Measurements from ENCODE around the gene TRIP10. TPM values are rescaled to one million over a fixed set of nuclear protein-coding genes. Genes with fewer than 3 reads are reported as not detected.

The TRIP10 gene
- total and polyA plus RNA-seq, 4 donors = 68.6 to 261 (median 119) TPM

GRCh38 chr19:6736169-6736916 is 3.1 kb upstream of the TRIP10 start:
- ATAC-seq (ENCODE audit: low FRiP score) (peak; percentile 24), DNase-seq (peak; percentile 89 to 90)
- peak overlapping the region in 1 of 2 donors; percentile 41 for H3K27ac ChIP-seq (ENCODE audit: low read depth in 1 of 2, low read length in 2 of 2)

GRCh38 chr19:6736917-6737283 is 2.6 kb upstream of the TRIP10 start:
- intact Hi-C loops (cut with DNase I) = loop anchor here in 1 of 2 donors (5.0 to 10.0 kb wide), 3 partner anchors 102 to 275 kb away; partner anchors contain the start of gene CRB3
- no peak for DNase-seq
- Histone ChIP-seq H3K9me3 (ENCODE audit: control insufficient read depth, low read length) (no peaks in the 10 kb centered on the region), H3K36me3 (ENCODE audit: control insufficient read depth in 1 of 2, insufficient read depth in 2 of 2, low read length in 1 of 2) (no peaks in the 10 kb centered on the region), H3K27me3 (ENCODE audit: control insufficient read depth in 1 of 2, insufficient read depth in 2 of 2, low read length in 1 of 2) (no peaks in the 10 kb centered on the region), H3K4me1 (ENCODE audit: control insufficient read depth in 1 of 2, insufficient read depth in 2 of 2, low read length in 2 of 2) (no peaks in the 10 kb centered on the region), H3K27ac (ENCODE audit: low read depth in 1 of 2, low read length in 2 of 2) (peak overlapping the region in 1 of 2 donors; percentile 54), H3K4me3 (ENCODE audit: low read length in 2 of 2) (peak overlapping the region; percentile 59 to 62)
- ATAC-seq (ENCODE audit: low FRiP score) = no peak
- 1% methylated on average over 16 of the region's 16 CpGs for WGBS, 2 donors

More at GRCh38 chr19:6736169-6736916, 3.1 kb upstream of the TRIP10 start:
- intact Hi-C loops (cut with DNase I) = loop anchor here in 1 of 2 donors (5.0 to 10.0 kb wide), 3 partner anchors 102 to 274 kb away; partner anchors contain the start of gene CRB3
- no peaks in the 10 kb centered on the region for H3K27me3 ChIP-seq (ENCODE audit: control insufficient read depth in 1 of 2, insufficient read depth in 2 of 2, low read length in 1 of 2)
- H3K4me3 ChIP-seq (ENCODE audit: low read length in 2 of 2) = peak overlapping the region; percentile 59 to 62
- WGBS, 2 donors = 28 to 29% methylated on average over 25 of the region's 25 CpGs
- no peaks in the 10 kb centered on the region for H3K9me3 ChIP-seq (ENCODE audit: control insufficient read depth, low read length)
- H3K36me3 ChIP-seq (ENCODE audit: control insufficient read depth in 1 of 2, insufficient read depth in 2 of 2, low read length in 1 of 2) = no peaks in the 10 kb centered on the region
- H3K4me1 ChIP-seq (ENCODE audit: control insufficient read depth in 1 of 2, insufficient read depth in 2 of 2, low read length in 2 of 2) = no peaks in the 10 kb centered on the region

GRCh38 chr19:6737284-6737872 is 2.1 kb upstream of the TRIP10 start, which contains the start of gene GPR108:
TSS of gene GPR108 (minus strand) at chr19:6737580. CDS start at chr19:6737576, 4 bp downstream.
- intact Hi-C loops (cut with DNase I) = loop anchor here in 1 of 2 donors (5.0 to 10.0 kb wide), 3 partner anchors 103 to 275 kb away; partner anchors contain the start of gene CRB3
- ATAC-seq (ENCODE audit: low FRiP score) (peak; percentile 92), DNase-seq (peak; percentile 100)
- 0 to 1% methylated on average over 41 to 55 of the region's 55 CpGs for WGBS, 2 donors
- H3K9me3 ChIP-seq (ENCODE audit: control insufficient read depth, low read length) = no peaks in the 10 kb centered on the region
- H3K27ac ChIP-seq (ENCODE audit: low read depth in 1 of 2, low read length in 2 of 2) = peak within 1 kb of the TSS; percentile 47 to 92
- H3K4me3 ChIP-seq (ENCODE audit: low read length in 2 of 2) = peak within 1 kb of the TSS; percentile 59 to 62
- H3K4me1 ChIP-seq (ENCODE audit: control insufficient read depth in 1 of 2, insufficient read depth in 2 of 2, low read length in 2 of 2) = no peaks in the 10 kb centered on the region
- no peaks in the 10 kb centered on the region for H3K36me3 ChIP-seq (ENCODE audit: control insufficient read depth in 1 of 2, insufficient read depth in 2 of 2, low read length in 1 of 2)
- H3K27me3 ChIP-seq (ENCODE audit: control insufficient read depth in 1 of 2, insufficient read depth in 2 of 2, low read length in 1 of 2) = no peaks in the 10 kb centered on the region

GRCh38 chr19:6737873-6738786 is 1.4 kb upstream of the TRIP10 start:
- 9 to 11% methylated on average over 13 of the region's 13 CpGs for WGBS, 2 donors
- no peaks in the 10 kb centered on the region for H3K27me3 ChIP-seq (ENCODE audit: control insufficient read depth in 1 of 2, insufficient read depth in 2 of 2, low read length in 1 of 2)
- H3K4me1 ChIP-seq (ENCODE audit: control insufficient read depth in 1 of 2, insufficient read depth in 2 of 2, low read length in 2 of 2) = no peaks in the 10 kb centered on the region
- no peak overlapping the region for H3K4me3 ChIP-seq (ENCODE audit: low read length in 2 of 2)
- ATAC-seq (ENCODE audit: low FRiP score) (peak; percentile 44), DNase-seq (peak; percentile 92 to 97)
- no peaks in the 10 kb centered on the region for H3K36me3 ChIP-seq (ENCODE audit: control insufficient read depth in 1 of 2, insufficient read depth in 2 of 2, low read length in 1 of 2)
- intact Hi-C loops (cut with DNase I) = loop anchor here in 1 of 2 donors (2.0 to 10.0 kb wide), 4 partner anchors 103 to 276 kb away; partner anchors contain the start of gene CRB3
- no peaks in the 10 kb centered on the region for H3K9me3 ChIP-seq (ENCODE audit: control insufficient read depth, low read length)
- H3K27ac ChIP-seq (ENCODE audit: low read depth in 1 of 2, low read length in 2 of 2) = peak overlapping the region; percentile 47 to 92

GRCh38 chr19:6738787-6739389 is 592 bp upstream of the TRIP10 start:
- intact Hi-C loops (cut with DNase I) = loop anchor here in 1 of 2 donors (2.0 to 10.0 kb wide), 4 partner anchors 104 to 277 kb away; partner anchors contain the start of gene CRB3
- Histone ChIP-seq H3K27ac (ENCODE audit: low read depth in 1 of 2, low read length in 2 of 2) (peak overlapping the region; percentile 2 to 92), H3K4me1 (ENCODE audit: control insufficient read depth in 1 of 2, insufficient read depth in 2 of 2, low read length in 2 of 2) (no peaks in the 10 kb centered on the region), H3K36me3 (ENCODE audit: control insufficient read depth in 1 of 2, insufficient read depth in 2 of 2, low read length in 1 of 2) (no peaks in the 10 kb centered on the region), H3K4me3 (ENCODE audit: low read length in 2 of 2) (no peak overlapping the region), H3K27me3 (ENCODE audit: control insufficient read depth in 1 of 2, insufficient read depth in 2 of 2, low read length in 1 of 2) (no peaks in the 10 kb centered on the region), H3K9me3 (ENCODE audit: control insufficient read depth, low read length) (no peaks in the 10 kb centered on the region)
- peak in 1 of 2 donors; percentile 75 for DNase-seq
- no peak for ATAC-seq (ENCODE audit: low FRiP score)
- 13 to 16% methylated on average over 24 of the region's 24 CpGs for WGBS, 2 donors

GRCh38 chr19:6739883-6740588 is 556 bp downstream of the TRIP10 start:
- Histone ChIP-seq H3K4me1 (ENCODE audit: control insufficient read depth in 1 of 2, insufficient read depth in 2 of 2, low read length in 2 of 2) (no peaks in the 10 kb centered on the region), H3K36me3 (ENCODE audit: control insufficient read depth in 1 of 2, insufficient read depth in 2 of 2, low read length in 1 of 2) (no peaks in the 10 kb centered on the region), H3K4me3 (ENCODE audit: low read length in 2 of 2) (peak overlapping the region; percentile 83 to 98), H3K27ac (ENCODE audit: low read depth in 1 of 2, low read length in 2 of 2) (peak overlapping the region in 1 of 2 donors; percentile 73), H3K9me3 (ENCODE audit: control insufficient read depth, low read length) (no peaks in the 10 kb centered on the region), H3K27me3 (ENCODE audit: control insufficient read depth in 1 of 2, insufficient read depth in 2 of 2, low read length in 1 of 2) (no peaks in the 10 kb centered on the region)
- 0% methylated on average over 29 to 34 of the region's 34 CpGs for WGBS, 2 donors
- intact Hi-C loops (cut with DNase I) = loop anchor here (2.0 to 10.0 kb wide), 6 partner anchors 105 to 1058 kb away; partner anchors contain the start of genes CRB3 (in 1 of the 2), HSD11B1L (in 1 of the 2), MICOS13 (in 1 of the 2) and MLLT1 (in 1 of the 2)
- no peak for DNase-seq
- ATAC-seq (ENCODE audit: low FRiP score) = no peak

GRCh38 chr19:6740589-6741343 is 1.3 kb downstream of the TRIP10 start:
- ATAC-seq (ENCODE audit: low FRiP score) (peak; percentile 0), DNase-seq (peak; percentile 78 to 90)
- intact Hi-C loops (cut with DNase I) = loop anchor here (5.0 to 10.0 kb wide), 2 partner anchors 466 to 1058 kb away; partner anchors contain the start of genes HSD11B1L (in 1 of the 2), MICOS13 (in 1 of the 2) and MLLT1 (in 1 of the 2)
- H3K4me1 ChIP-seq (ENCODE audit: control insufficient read depth in 1 of 2, insufficient read depth in 2 of 2, low read length in 2 of 2) = no peaks in the 10 kb centered on the region
- H3K9me3 ChIP-seq (ENCODE audit: control insufficient read depth, low read length) = no peaks in the 10 kb centered on the region
- no peaks in the 10 kb centered on the region for H3K27me3 ChIP-seq (ENCODE audit: control insufficient read depth in 1 of 2, insufficient read depth in 2 of 2, low read length in 1 of 2)
- H3K36me3 ChIP-seq (ENCODE audit: control insufficient read depth in 1 of 2, insufficient read depth in 2 of 2, low read length in 1 of 2) = no peaks in the 10 kb centered on the region
- H3K4me3 ChIP-seq (ENCODE audit: low read length in 2 of 2) = peak overlapping the region; percentile 83 to 98
- H3K27ac ChIP-seq (ENCODE audit: low read depth in 1 of 2, low read length in 2 of 2) = peak overlapping the region; percentile 18 to 84
- 1% methylated on average over 43 to 46 of the region's 46 CpGs for WGBS, 2 donors

All from aorta (tissue), 5 donors.